DND-41 (cell line): Measurements from ENCODE around the gene ATP6V1G3.

Experiments used
- ATAC-seq: fragments of 200-7000 bp; cut with Tn5 transposase; 3 replicates; pipeline ENCODE4 v1.9.1; 2021; ENCODE audit warnings: low read depth; ENCODE audit not compliant: insufficient read depth
- DNase-seq: peaks from one replicate; pipeline ENCODE4 v3.0.0-alpha.2; 2020
- H2AFZ ChIP-seq: 2 replicates; pipeline ENCODE4 v1.6.0; 2012; ENCODE audit warnings: low read depth, low read length
- H3K27ac ChIP-seq: 2 replicates; pipeline ENCODE4 v1.5.1; 2012; ENCODE audit warnings: low read length, inconsistent platforms
- H3K27me3 ChIP-seq: fragments of 200-600 bp; sonication (generic); 2 replicates; pipeline ENCODE4 v1.6.0; 2012; ENCODE audit warnings: low read length, mild to moderate bottlenecking, inconsistent platforms; ENCODE audit not compliant: insufficient read depth, poor library complexity
- H3K36me3 ChIP-seq: 2 replicates; pipeline ENCODE4 v1.5.1; 2012; ENCODE audit warnings: low read length, inconsistent platforms; ENCODE audit not compliant: insufficient read depth
- H3K4me1 ChIP-seq: 2 replicates; pipeline ENCODE4 v1.5.1; 2012; ENCODE audit warnings: mild to moderate bottlenecking, low read length; ENCODE audit not compliant: insufficient read depth
- H3K4me2 ChIP-seq: 2 replicates; pipeline ENCODE4 v1.6.0; 2012; ENCODE audit warnings: mild to moderate bottlenecking, moderate library complexity, low read length, inconsistent platforms; ENCODE audit not compliant: insufficient read depth
- H3K4me3 ChIP-seq, 2 experiments: fragments of 200-600 bp in 1 of 2; shearing (Covaris generic) in 1 of 2; 2 replicates each; pipeline ENCODE4 v1.5.1; 2012 to 2016; ENCODE audit warnings: inconsistent platforms in 2 of 2, low read length in 2 of 2, mild to moderate bottlenecking in 2 of 2, low read depth in 1 of 2, moderate library complexity in 1 of 2
- H3K79me2 ChIP-seq: 2 replicates; pipeline ENCODE4 v1.6.0; 2012; ENCODE audit warnings: low read length, inconsistent platforms; ENCODE audit not compliant: insufficient read depth
- H3K9ac ChIP-seq: 2 replicates; pipeline ENCODE4 v1.6.0; 2012; ENCODE audit warnings: low read depth, mild to moderate bottlenecking, inconsistent platforms, low read length, moderate library complexity
- H3K9me3 ChIP-seq: 2 replicates; pipeline ENCODE4 v1.5.1; 2012; ENCODE audit warnings: low read length, moderate library complexity, mild to moderate bottlenecking, inconsistent platforms; ENCODE audit not compliant: insufficient read depth, severe bottlenecking
- H4K20me1 ChIP-seq: 2 replicates; pipeline ENCODE4 v1.6.0; 2012; ENCODE audit warnings: low read length; ENCODE audit not compliant: insufficient read depth
- EZH2 ChIP-seq: IDR thresholded peaks from 3 replicates; pipeline ENCODE4 v1.6.1; 2012; ENCODE audit warnings: borderline replicate concordance, low read depth, mild to moderate bottlenecking, moderate library complexity, low read length, inconsistent platforms; ENCODE audit not compliant: severe bottlenecking
- TF ChIP-seq, protein P1 (sequence below): IDR thresholded peaks from 2 replicates; pipeline ENCODE4 v1.5.1; 2012; ENCODE audit warnings: borderline replicate concordance, low read length, moderate library complexity, mild to moderate bottlenecking; ENCODE audit not compliant: poor library complexity, severe bottlenecking; ENCODE audit errors: extremely low read depth

Gene ATP6V1G3

GRCh38 chr1:198517623-198518199 lies 22.8 kb downstream of the ATP6V1G3 start:
- ATAC-seq (no peak), DNase-seq (no peak)
- no peaks in the 10 kb centered on the region for H3K27me3 ChIP-seq
- no peaks in the 10 kb centered on the region for H3K36me3 ChIP-seq
- no peak overlapping the region for H3K4me2 ChIP-seq
- no peak overlapping the region for H3K4me3 ChIP-seq
- no peaks in the 10 kb centered on the region for H4K20me1 ChIP-seq
- no peak overlapping the region for H2AFZ ChIP-seq
- no peak overlapping the region for H3K9ac ChIP-seq
- H3K9me3 ChIP-seq: no peaks in the 10 kb centered on the region
- no peaks in the 10 kb centered on the region for H3K79me2 ChIP-seq
- TF ChIP-seq EZH2: no peak
- TF ChIP-seq, protein P1, sequence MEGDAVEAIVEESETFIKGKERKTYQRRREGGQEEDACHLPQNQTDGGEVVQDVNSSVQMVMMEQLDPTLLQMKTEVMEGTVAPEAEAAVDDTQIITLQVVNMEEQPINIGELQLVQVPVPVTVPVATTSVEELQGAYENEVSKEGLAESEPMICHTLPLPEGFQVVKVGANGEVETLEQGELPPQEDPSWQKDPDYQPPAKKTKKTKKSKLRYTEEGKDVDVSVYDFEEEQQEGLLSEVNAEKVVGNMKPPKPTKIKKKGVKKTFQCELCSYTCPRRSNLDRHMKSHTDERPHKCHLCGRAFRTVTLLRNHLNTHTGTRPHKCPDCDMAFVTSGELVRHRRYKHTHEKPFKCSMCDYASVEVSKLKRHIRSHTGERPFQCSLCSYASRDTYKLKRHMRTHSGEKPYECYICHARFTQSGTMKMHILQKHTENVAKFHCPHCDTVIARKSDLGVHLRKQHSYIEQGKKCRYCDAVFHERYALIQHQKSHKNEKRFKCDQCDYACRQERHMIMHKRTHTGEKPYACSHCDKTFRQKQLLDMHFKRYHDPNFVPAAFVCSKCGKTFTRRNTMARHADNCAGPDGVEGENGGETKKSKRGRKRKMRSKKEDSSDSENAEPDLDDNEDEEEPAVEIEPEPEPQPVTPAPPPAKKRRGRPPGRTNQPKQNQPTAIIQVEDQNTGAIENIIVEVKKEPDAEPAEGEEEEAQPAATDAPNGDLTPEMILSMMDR: no peak
- H3K27ac ChIP-seq: no peak overlapping the region
- peaks cover 20% of the 10 kb centered on the region for H3K4me1 ChIP-seq

GRCh38 chr1:198500096-198500495 lies 40.4 kb downstream of the ATP6V1G3 start:
- Histone ChIP-seq H4K20me1 (no peaks in the 10 kb centered on the region), H3K9me3 (no peaks in the 10 kb centered on the region), H3K27ac (no peak overlapping the region), H3K27me3 (no peaks in the 10 kb centered on the region), H3K4me1 (no peaks in the 10 kb centered on the region), H3K36me3 (no peaks in the 10 kb centered on the region), H3K4me2 (no peak overlapping the region), H2AFZ (no peak overlapping the region), H3K4me3 (no peak overlapping the region), H3K79me2 (no peaks in the 10 kb centered on the region), H3K9ac (no peak overlapping the region)
- TF ChIP-seq, protein P1: no peak
- no peak for TF ChIP-seq EZH2
- DNase-seq (no peak), ATAC-seq (no peak)

GRCh38 chr1:198499588-198499987 lies 40.9 kb downstream of the ATP6V1G3 start:
- Histone ChIP-seq H3K79me2 (no peaks in the 10 kb centered on the region), H3K27ac (no peak overlapping the region), H3K4me2 (no peak overlapping the region)

More at GRCh38 chr1:198499588-198499987, 40.9 kb downstream of the ATP6V1G3 start:
- DNase-seq (no peak), ATAC-seq (no peak)
- Histone ChIP-seq H2AFZ (no peak overlapping the region), H3K4me1 (no peaks in the 10 kb centered on the region), H3K4me3 (no peak overlapping the region), H3K9me3 (no peaks in the 10 kb centered on the region), H3K36me3 (no peaks in the 10 kb centered on the region), H3K27me3 (no peaks in the 10 kb centered on the region), H3K9ac (no peak overlapping the region), H4K20me1 (no peaks in the 10 kb centered on the region)
- TF ChIP-seq, protein P1: no peak
- no peak for TF ChIP-seq EZH2
